HEK293T (cell line): Measurements from ENCODE around the gene MED15.
A peak's percentile ranks its signal among the peaks of the same experiment; 100 is the strongest.

Experiments used
- CTCF ChIA-PET: fragments of 350-600 bp; formaldehyde crosslinking; extraction: SDS; loops from one replicate; lab custom pipeline; 2021; ENCODE audit warnings: antibody characterized with exemption, inconsistent platforms; lab: Yijun Ruan, JAX
- POLR2A ChIA-PET: fragments of 350-600 bp; formaldehyde crosslinking; extraction: SDS; loops from one replicate; lab custom pipeline; 2020; ENCODE audit warnings: antibody characterized with exemption, inconsistent platforms; lab: Yijun Ruan, JAX
- DNase-seq: peaks from one replicate; pipeline ENCODE4 v3.0.0; 2012; ENCODE audit warnings: mixed read lengths; ENCODE audit errors: extremely low spot score
- ARNT ChIP-seq: fragments of 450-650 bp; IDR thresholded peaks from 2 replicates; pipeline ENCODE4 v1.6.1; 2017; ENCODE audit warnings: mild to moderate bottlenecking
- BHLHE40 ChIP-seq: fragments of 450-650 bp; IDR thresholded peaks from 2 replicates; pipeline ENCODE4 v1.6.1; 2016; ENCODE audit warnings: mild to moderate bottlenecking, moderate library complexity, borderline replicate concordance
- CTBP1 ChIP-seq: fragments of 450-650 bp; IDR thresholded peaks from 2 replicates; pipeline ENCODE4 v1.6.1; 2016; ENCODE audit warnings: borderline replicate concordance
- ELF4 ChIP-seq: fragments of 450-650 bp; IDR thresholded peaks from 2 replicates; pipeline ENCODE4 v1.6.1; 2017; ENCODE audit warnings: antibody characterized with exemption
- FOXA1 ChIP-seq: fragments of 450-650 bp; IDR thresholded peaks from 2 replicates; pipeline ENCODE4 v1.6.1; 2016; ENCODE audit warnings: mild to moderate bottlenecking
- FOXK2 ChIP-seq: fragments of 450-650 bp; IDR thresholded peaks from 2 replicates; pipeline ENCODE4 v1.6.1; 2016; ENCODE audit warnings: mild to moderate bottlenecking
- FOXM1 ChIP-seq: fragments of 450-650 bp; IDR thresholded peaks from 2 replicates; pipeline ENCODE4 v1.6.1; 2017; ENCODE audit warnings: mild to moderate bottlenecking, borderline replicate concordance
- HDGF ChIP-seq: fragments of 450-650 bp; IDR thresholded peaks from 2 replicates; pipeline ENCODE4 v1.6.1; 2017; ENCODE audit warnings: antibody characterized with exemption, borderline replicate concordance
- L3MBTL2 ChIP-seq: fragments of 450-650 bp; conservative IDR thresholded peaks from 2 replicates; pipeline ENCODE4 v1.6.1; 2016; ENCODE audit warnings: mild to moderate bottlenecking
- LEF1 ChIP-seq: fragments of 450-650 bp; IDR thresholded peaks from 2 replicates; pipeline ENCODE4 v1.6.1; 2017; ENCODE audit warnings: mild to moderate bottlenecking, borderline replicate concordance
- NFRKB ChIP-seq: fragments of 450-650 bp; IDR thresholded peaks from 2 replicates; pipeline ENCODE4 v1.6.1; 2016; ENCODE audit warnings: mild to moderate bottlenecking, moderate library complexity
- SP1 ChIP-seq: fragments of 450-650 bp; IDR thresholded peaks from 2 replicates; pipeline ENCODE4 v1.6.1; 2017
- SUZ12 ChIP-seq: fragments of 450-650 bp; IDR thresholded peaks from 2 replicates; pipeline ENCODE4 v1.6.1; 2016; ENCODE audit warnings: mild to moderate bottlenecking
- TARDBP ChIP-seq: fragments of 450-650 bp; IDR thresholded peaks from 2 replicates; pipeline ENCODE4 v1.6.1; 2016
- ZNF384 ChIP-seq: fragments of 450-650 bp; IDR thresholded peaks from 2 replicates; pipeline ENCODE4 v1.6.1; 2016
- TF ChIP-seq, protein P1 (sequence below): fragments of 450-650 bp; IDR thresholded peaks from 2 replicates; pipeline ENCODE4 v1.6.1; 2016

Gene MED15

DNA sequence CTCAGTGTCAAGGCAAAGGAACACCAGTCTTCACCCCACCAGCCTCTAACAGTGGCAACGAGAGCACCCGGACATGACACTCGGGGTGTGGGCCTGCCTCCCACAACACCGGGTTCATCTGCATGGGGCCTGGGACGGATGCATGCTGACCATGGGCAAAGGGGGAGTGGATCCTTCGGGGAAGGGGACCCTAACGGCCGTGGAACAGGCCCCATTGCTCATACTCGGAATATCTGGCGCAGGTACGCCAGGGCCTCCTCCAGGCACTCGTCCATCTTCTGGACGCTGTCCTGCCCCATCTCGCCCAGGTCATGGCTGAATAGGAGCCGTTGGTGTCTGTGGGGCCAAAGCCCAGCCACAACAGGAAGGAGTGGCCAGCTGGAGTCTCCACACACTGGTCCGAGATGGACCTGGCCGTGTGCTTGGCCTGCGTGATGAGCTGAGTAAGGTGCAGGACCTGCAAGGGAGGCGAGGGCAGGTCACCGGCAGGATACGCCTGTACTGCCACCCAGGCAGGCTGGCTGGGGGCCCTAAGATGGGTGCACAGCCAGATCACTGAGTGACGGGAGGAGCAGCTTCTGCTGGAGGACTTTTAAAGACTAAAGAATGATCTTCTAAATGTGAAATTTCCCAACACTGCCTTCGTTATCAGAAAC, 96.8 kb downstream of the MED15 start:
- no peak for DNase-seq
- no peak for TF ChIP-seq BHLHE40
- no peak for TF ChIP-seq TARDBP
- TF ChIP-seq L3MBTL2 = no peak
- no peak for TF ChIP-seq ARNT
- TF ChIP-seq ELF4 = no peak
- TF ChIP-seq ZNF384 = no peak
- TF ChIP-seq CTBP1 = no peak
- no peak for TF ChIP-seq LEF1
- TF ChIP-seq FOXA1 = no peak
- TF ChIP-seq HDGF = no peak
- no peak for TF ChIP-seq NFRKB
- no peak for TF ChIP-seq FOXK2
- TF ChIP-seq FOXM1 = no peak
- no peak for TF ChIP-seq SUZ12
- no peak for TF ChIP-seq SP1
- TF ChIP-seq, protein P1, sequence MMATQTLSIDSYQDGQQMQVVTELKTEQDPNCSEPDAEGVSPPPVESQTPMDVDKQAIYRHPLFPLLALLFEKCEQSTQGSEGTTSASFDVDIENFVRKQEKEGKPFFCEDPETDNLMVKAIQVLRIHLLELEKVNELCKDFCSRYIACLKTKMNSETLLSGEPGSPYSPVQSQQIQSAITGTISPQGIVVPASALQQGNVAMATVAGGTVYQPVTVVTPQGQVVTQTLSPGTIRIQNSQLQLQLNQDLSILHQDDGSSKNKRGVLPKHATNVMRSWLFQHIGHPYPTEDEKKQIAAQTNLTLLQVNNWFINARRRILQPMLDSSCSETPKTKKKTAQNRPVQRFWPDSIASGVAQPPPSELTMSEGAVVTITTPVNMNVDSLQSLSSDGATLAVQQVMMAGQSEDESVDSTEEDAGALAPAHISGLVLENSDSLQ = no peak
- CTCF ChIA-PET = interaction anchor here (0.6 to 1.4 kb wide), 2 partner anchors 92 to 122 kb away, joined by 3 to 4 read pairs; no protein-coding TSS in a partner anchor
- POLR2A ChIA-PET = no interaction called here

DNA sequence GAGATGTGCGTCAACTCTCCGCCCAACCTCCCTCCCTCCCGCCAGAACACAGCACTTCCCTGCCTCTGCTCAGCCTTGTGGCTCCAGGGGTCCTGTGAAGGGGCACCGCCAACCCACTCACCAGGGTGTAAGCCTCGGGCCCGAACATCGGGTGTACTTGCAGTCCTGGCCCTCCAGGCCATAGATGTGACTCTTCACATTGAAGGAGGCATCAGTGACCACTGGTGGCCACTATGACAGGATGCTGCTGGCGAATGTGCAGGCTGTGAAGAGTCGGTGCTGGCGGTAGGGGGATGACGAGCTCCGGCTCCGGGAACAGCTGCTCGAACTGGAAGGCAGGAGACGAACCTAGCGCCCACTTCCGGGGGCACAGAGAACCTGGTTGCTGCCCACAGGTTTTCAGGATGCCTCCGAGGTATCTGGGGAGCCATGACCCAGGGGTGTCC, 97.4 kb downstream of the MED15 start:
- TF ChIP-seq SP1 (no peak), TARDBP (no peak), FOXK2 (no peak), ZNF384 (no peak), FOXM1 (no peak), SUZ12 (no peak), HDGF (no peak), NFRKB (no peak), ARNT (no peak), FOXA1 (no peak), L3MBTL2 (no peak), CTBP1 (no peak), LEF1 (no peak), ELF4 (no peak), BHLHE40 (no peak)
- TF ChIP-seq, protein P1 = no peak
- POLR2A ChIA-PET = no interaction called here
- CTCF ChIA-PET = interaction anchor here (0.8 to 1.4 kb wide), 2 partner anchors 33 to 92 kb away, joined by 4 read pairs; no protein-coding TSS in a partner anchor
- DNase-seq = no peak

DNA sequence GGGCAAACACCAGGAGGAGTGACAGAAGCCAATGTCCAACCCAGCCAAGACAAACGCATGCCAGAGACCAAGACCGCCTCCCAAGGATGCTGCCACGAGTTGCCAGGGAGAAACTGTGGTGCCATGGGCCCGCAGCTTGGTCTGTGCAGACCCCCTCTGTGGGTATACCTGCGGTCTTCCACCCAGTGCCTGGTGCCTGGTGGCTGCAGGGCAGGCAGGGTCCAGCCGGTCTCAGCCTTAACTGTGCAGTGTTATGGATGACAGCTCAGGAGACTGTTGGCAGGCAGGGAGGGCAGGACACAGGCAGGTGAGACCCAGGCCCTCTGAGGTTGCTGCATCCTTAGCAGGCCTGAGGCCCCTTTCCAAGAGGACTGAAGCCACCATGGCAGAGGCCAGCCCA, 97.9 kb downstream of the MED15 start:
- CTCF ChIA-PET = interaction anchor here (0.8 kb wide), 1 partner anchor 33 kb away, joined by 4 read pairs; no protein-coding TSS in a partner anchor
- DNase-seq = no peak
- POLR2A ChIA-PET = no interaction called here
- TF ChIP-seq BHLHE40 = no peak
- TF ChIP-seq CTBP1 = no peak
- TF ChIP-seq ZNF384 = no peak
- no peak for TF ChIP-seq NFRKB
- TF ChIP-seq FOXA1 = no peak

DNA sequence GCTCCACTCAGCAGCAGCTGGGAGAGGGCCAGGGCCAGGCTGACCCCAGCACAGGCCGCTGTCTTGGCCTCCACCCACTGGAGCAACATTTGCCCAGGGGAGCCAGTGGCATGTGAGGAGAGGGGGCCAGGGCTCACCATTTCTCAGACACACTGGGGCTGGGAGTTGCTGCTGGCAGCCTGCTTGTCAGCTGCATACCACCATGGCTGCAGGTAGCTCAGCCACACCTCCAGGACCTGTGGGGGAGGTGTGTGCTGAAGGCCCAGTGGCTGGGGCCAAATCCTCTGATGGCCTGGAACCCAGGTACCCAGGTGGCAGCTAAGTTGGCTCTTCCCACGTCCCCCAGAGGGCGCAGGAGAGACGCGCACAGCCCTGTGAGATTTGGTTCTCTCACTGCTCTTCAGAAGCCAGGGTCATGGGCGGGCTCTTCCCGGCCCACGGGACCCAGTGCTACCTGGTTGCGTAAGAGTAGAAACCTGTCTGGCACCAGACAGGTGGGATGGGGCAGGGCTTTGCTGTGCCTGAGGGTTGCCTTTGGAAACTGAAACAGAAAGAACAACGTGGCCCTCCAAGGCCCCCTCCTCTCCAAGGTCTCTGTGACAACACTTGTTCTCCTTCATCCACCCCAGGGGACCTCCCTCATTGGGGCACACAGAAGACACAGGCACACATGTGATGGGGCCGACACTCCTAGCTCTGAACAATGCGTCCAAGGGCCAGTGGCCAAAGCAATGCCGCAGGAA, 98.8 kb downstream of the MED15 start:
- ChIA-PET POLR2A (no interaction called here), CTCF (no interaction called here)
- peak; percentile 87 for DNase-seq
- TF ChIP-seq NFRKB (no peak), HDGF (no peak), L3MBTL2 (no peak)

DNA sequence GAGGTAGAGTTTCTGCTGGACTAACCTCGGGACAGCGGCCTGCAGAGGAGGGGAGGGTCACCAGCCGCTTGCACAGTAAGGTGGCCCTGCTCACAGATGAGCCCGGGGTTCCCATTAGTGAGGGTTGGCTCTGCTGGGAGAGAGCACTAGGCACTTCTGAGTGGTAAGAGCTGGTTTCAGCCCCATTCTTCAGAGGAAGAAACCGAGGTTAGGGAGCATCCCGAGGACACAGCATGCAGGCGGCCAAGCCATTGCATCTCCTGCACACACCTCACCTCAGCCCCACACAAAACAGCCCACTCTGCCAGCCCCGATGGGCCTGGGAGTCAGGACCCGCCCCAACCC, 99.3 kb downstream of the MED15 start:
- CTCF ChIA-PET = no interaction called here
- no peak for DNase-seq
- POLR2A ChIA-PET = no interaction called here
- TF ChIP-seq HDGF (no peak), LEF1 (no peak), SP1 (no peak), BHLHE40 (no peak), NFRKB (no peak), FOXK2 (no peak), CTBP1 (no peak), FOXA1 (no peak), L3MBTL2 (no peak), TARDBP (no peak), SUZ12 (no peak), ZNF384 (no peak), ELF4 (no peak), FOXM1 (no peak), ARNT (no peak)
- TF ChIP-seq, protein P1 = no peak
